Tibial nerve (tissue), 4 donors: ENCODE results near the gene SLC43A3. TPM values are rescaled to one million over a fixed set of nuclear protein-coding genes. Genes with fewer than 3 reads are reported as not detected.

Source experiments
- DNase-seq, 2 donors: peaks; one replicate each; pipeline ENCODE4 v3.0.0-alpha.2; 2019; ENCODE audit warnings: low spot score in 2 of 2
- H3K27ac ChIP-seq, 4 donors: fragments of 200-600 bp; sonication (generic) in 3 of 4; one replicate each; pipeline ENCODE4 v1.5.1; 2017 to 2019; ENCODE audit warnings: mild to moderate bottlenecking in 1 of 4
- H3K27me3 ChIP-seq, 2 donors: fragments of 200-600 bp; sonication (generic) in 1 of 2; one replicate each; pipeline versions ENCODE4 v1.5.1 to v1.6.0; 2017 to 2019
- H3K36me3 ChIP-seq, 3 donors: fragments of 200-600 bp; sonication (generic); one replicate each; pipeline ENCODE4 v1.5.1; 2018 to 2019
- H3K4me1 ChIP-seq, 4 donors: fragments of 200-600 bp; sonication (generic) in 3 of 4; one replicate each; pipeline ENCODE4 v1.5.1; 2017 to 2019
- H3K4me3 ChIP-seq, 4 donors: fragments of 200-600 bp; sonication (generic) in 3 of 4; one replicate each; pipeline ENCODE4 v1.5.1; 2017 to 2019; ENCODE audit warnings: mild to moderate bottlenecking in 1 of 4, moderate library complexity in 1 of 4
- H3K9me3 ChIP-seq, 4 donors: fragments of 200-600 bp; sonication (generic) in 3 of 4; one replicate each; pipeline ENCODE4 v1.5.1; 2017 to 2019
- CTCF ChIP-seq, 5 experiments: fragments of 200-600 bp in 3 of 5; fragments of 450-650 bp in 2 of 5; sonication (generic) in 3 of 5; IDR thresholded peaks; one replicate each; pipeline ENCODE4 v1.5.1; 2016 to 2019; ENCODE audit warnings: antibody characterized with exemption in 5 of 5, mild to moderate bottlenecking in 3 of 5, moderate library complexity in 2 of 5
- EP300 ChIP-seq, 2 donors: sonication (generic); formaldehyde crosslinking; IDR thresholded peaks; one replicate each; pipeline ENCODE4 v1.6.1; 2017; ENCODE audit warnings: antibody characterized with exemption in 2 of 2, mild to moderate bottlenecking in 1 of 2
- POLR2A ChIP-seq, 2 donors: fragments of 450-650 bp; IDR thresholded peaks; one replicate each; pipeline ENCODE4 v1.6.1; 2017; ENCODE audit warnings: antibody characterized with exemption in 2 of 2, mild to moderate bottlenecking in 2 of 2, moderate library complexity in 2 of 2
- WGBS, 2 donors: methylation state at CpG; one replicate each; pipeline ENCODE4 v1.1.5; 2018; 5-methylcytosine and 5-hydroxymethylcytosine counted together
- total RNA-seq, 4 donors: library from RNA; depleted of rRNA; stranded (reverse); fragments of >200 nt; gene quantifications; one replicate each; pipeline ENCODE4 v1.1.0, GENCODE V29; 2016

SLC43A3 gene
- total RNA-seq, 4 donors from 2014 or later, result 42.2 to 110 (median 94.7) TPM

- H3K27ac ChIP-seq, result peak overlapping the region; percentile 13 to 97 (median 92)
- no peaks in the 10 kb centered on the region for H3K9me3 ChIP-seq
- DNase-seq, result no peak
- H3K27me3 ChIP-seq, result no peaks in the 10 kb centered on the region
- peak overlapping the region in 1 of 4 donors; percentile 68 for H3K4me3 ChIP-seq
- H3K4me1 ChIP-seq, result peaks cover 5 to 66% (median 38%) of the 10 kb centered on the region in 4 donors
- no peak for TF ChIP-seq POLR2A (IDR thresholded peaks at IDR 0.05)
- 78 to 81% methylated on average over 9 of the region's 9 CpGs for WGBS, 2 donors
- H3K36me3 ChIP-seq, result peaks cover 0 to 46% (median 0%) of the 10 kb centered on the region in 3 donors
Measured at GRCh38 chr11:57424137-57424791, 2.7 kb downstream of the SLC43A3 start.

- no peaks in the 10 kb centered on the region for H3K9me3 ChIP-seq
- DNase-seq, result no peak
- no peak overlapping the region for H3K4me3 ChIP-seq
- H3K27me3 ChIP-seq, result no peaks in the 10 kb centered on the region
- TF ChIP-seq EP300 (IDR thresholded peaks at IDR 0.05), result no peak
- no peak for TF ChIP-seq POLR2A (IDR thresholded peaks at IDR 0.05)
- TF ChIP-seq CTCF (IDR thresholded peaks at IDR 0.05), result no peak
- H3K27ac ChIP-seq, result no peak overlapping the region
- H3K36me3 ChIP-seq, result peaks cover 0 to 61% (median 2%) of the 10 kb centered on the region in 3 donors
- 73 to 80% methylated on average over 4 of the region's 4 CpGs for WGBS, 2 donors
- H3K4me1 ChIP-seq, result peaks cover 0 to 55% (median 30%) of the 10 kb centered on the region in 4 donors
Measured at GRCh38 chr11:57422669-57423068, 4.3 kb downstream of the SLC43A3 start.

- no peaks in the 10 kb centered on the region for H3K27me3 ChIP-seq
- no peak for DNase-seq
- no peaks in the 10 kb centered on the region for H3K9me3 ChIP-seq
- no peak overlapping the region for H3K27ac ChIP-seq
- H3K4me1 ChIP-seq, result peaks cover 0 to 48% (median 29%) of the 10 kb centered on the region in 4 donors
- H3K4me3 ChIP-seq, result no peak overlapping the region
- TF ChIP-seq EP300 (IDR thresholded peaks at IDR 0.05) (no peak), POLR2A (IDR thresholded peaks at IDR 0.05) (no peak), CTCF (IDR thresholded peaks at IDR 0.05) (no peak)
- peaks cover 0 to 69% (median 4%) of the 10 kb centered on the region in 3 donors for H3K36me3 ChIP-seq
Measured at GRCh38 chr11:57421805-57422204, 5.1 kb downstream of the SLC43A3 start.

GRCh38 chr11:57421066-57421465, 5.9 kb downstream of the SLC43A3 start:
- Histone ChIP-seq H3K4me1 (peaks cover 0 to 46% (median 25%) of the 10 kb centered on the region in 4 donors), H3K27ac (no peak overlapping the region), H3K27me3 (no peaks in the 10 kb centered on the region), H3K9me3 (no peaks in the 10 kb centered on the region), H3K36me3 (peaks cover 0 to 77% (median 4%) of the 10 kb centered on the region in 3 donors), H3K4me3 (no peak overlapping the region)
- no peak for DNase-seq
- TF ChIP-seq POLR2A (IDR thresholded peaks at IDR 0.05) (no peak), CTCF (IDR thresholded peaks at IDR 0.05) (no peak), EP300 (IDR thresholded peaks at IDR 0.05) (no peak)
- 76 to 98% methylated on average over 4 of the region's 4 CpGs for WGBS, 2 donors

GRCh38 chr11:57419146-57419545, 7.8 kb downstream of the SLC43A3 start:
- no peaks in the 10 kb centered on the region for H3K9me3 ChIP-seq
- DNase-seq, result no peak
- H3K27ac ChIP-seq, result peak overlapping the region in 1 of 4 donors; percentile 5
- WGBS, 2 donors, result 84 to 86% methylated on average over 3 of the region's 3 CpGs
- TF ChIP-seq EP300 (IDR thresholded peaks at IDR 0.05) (no peak), POLR2A (IDR thresholded peaks at IDR 0.05) (no peak), CTCF (IDR thresholded peaks at IDR 0.05) (no peak)
- H3K36me3 ChIP-seq, result peaks cover 0 to 95% (median 4%) of the 10 kb centered on the region in 3 donors
- H3K4me3 ChIP-seq, result no peak overlapping the region
- H3K27me3 ChIP-seq, result no peaks in the 10 kb centered on the region
- H3K4me1 ChIP-seq, result peaks cover 0 to 27% (median 6%) of the 10 kb centered on the region in 4 donors
